ENCODE measurements around the gene SLC9A2.

DNA sequence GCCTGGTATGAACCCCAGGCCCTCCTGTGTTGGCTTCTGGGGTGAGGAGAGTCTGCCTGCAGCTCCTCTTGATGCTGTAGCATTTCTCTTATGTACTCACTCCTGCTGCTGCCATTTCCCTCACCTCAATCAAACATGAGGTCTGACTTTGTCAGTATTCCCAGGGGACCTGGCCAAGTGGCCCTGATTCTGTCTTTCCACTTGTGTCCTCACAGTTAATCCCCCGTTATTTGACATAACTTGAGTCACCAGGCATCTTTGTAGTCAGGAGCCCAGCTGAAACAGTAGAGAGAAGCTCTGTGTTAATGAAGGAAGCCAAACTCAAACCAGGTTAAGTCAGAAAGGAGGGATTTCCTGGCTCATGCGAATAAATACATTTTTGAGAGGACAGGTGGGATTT, 55.0 kb downstream of the SLC9A2 start:
- TF ChIP-seq, protein P1, sequence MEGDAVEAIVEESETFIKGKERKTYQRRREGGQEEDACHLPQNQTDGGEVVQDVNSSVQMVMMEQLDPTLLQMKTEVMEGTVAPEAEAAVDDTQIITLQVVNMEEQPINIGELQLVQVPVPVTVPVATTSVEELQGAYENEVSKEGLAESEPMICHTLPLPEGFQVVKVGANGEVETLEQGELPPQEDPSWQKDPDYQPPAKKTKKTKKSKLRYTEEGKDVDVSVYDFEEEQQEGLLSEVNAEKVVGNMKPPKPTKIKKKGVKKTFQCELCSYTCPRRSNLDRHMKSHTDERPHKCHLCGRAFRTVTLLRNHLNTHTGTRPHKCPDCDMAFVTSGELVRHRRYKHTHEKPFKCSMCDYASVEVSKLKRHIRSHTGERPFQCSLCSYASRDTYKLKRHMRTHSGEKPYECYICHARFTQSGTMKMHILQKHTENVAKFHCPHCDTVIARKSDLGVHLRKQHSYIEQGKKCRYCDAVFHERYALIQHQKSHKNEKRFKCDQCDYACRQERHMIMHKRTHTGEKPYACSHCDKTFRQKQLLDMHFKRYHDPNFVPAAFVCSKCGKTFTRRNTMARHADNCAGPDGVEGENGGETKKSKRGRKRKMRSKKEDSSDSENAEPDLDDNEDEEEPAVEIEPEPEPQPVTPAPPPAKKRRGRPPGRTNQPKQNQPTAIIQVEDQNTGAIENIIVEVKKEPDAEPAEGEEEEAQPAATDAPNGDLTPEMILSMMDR (IDR thresholded peaks at IDR 0.05): no peak
- TF ChIP-seq EZH2 (IDR thresholded peaks at IDR 0.05): no peak
- TF ChIP-seq EZH2phosphoT487 (IDR thresholded peaks at IDR 0.05): no peak

Measured in neural progenitor cell (in vitro differentiated cells).